HL-60 (cell line): Measurements from ENCODE around the gene CASS4.

Experiments used
- DNase-seq, 2 experiments: peaks; one replicate each; pipeline ENCODE4 v3.0.0-alpha.2; 2010 to 2020; ENCODE audit warnings: low read depth in 1 of 2, low spot score in 1 of 2
- H3K27ac ChIP-seq: fragments of 250-450 bp; sonication (Bioruptor Pico); replicated peaks from 2 replicates; pipeline ENCODE4 v1.5.1; 2020; ENCODE audit warnings: mild to moderate bottlenecking, moderate library complexity
- H3K27me3 ChIP-seq: fragments of 250-450 bp; sonication (Bioruptor Pico); 2 replicates; pipeline ENCODE4 v1.5.1; 2021; ENCODE audit warnings: mild to moderate bottlenecking, moderate library complexity; ENCODE audit not compliant: insufficient read depth, poor library complexity, severe bottlenecking
- H3K4me3 ChIP-seq: replicated peaks from 2 replicates; pipeline ENCODE4 v1.5.1; 2011; ENCODE audit warnings: mild to moderate bottlenecking, control low read depth, low read length; ENCODE audit not compliant: insufficient read depth
- CTCF ChIP-seq: IDR thresholded peaks from one replicate; pipeline ENCODE4 v1.5.1; 2011; ENCODE audit warnings: low read length, control low read depth, inconsistent platforms; ENCODE audit not compliant: insufficient read depth
- GABPA ChIP-seq: IDR thresholded peaks from 2 replicates; pipeline ENCODE4 v1.6.1; 2012; ENCODE audit warnings: low read depth
- POLR2AphosphoS5 ChIP-seq: IDR thresholded peaks from 2 replicates; pipeline ENCODE4 v1.6.1; 2012; ENCODE audit warnings: low read depth
- SPI1 ChIP-seq: IDR thresholded peaks from 2 replicates; pipeline ENCODE4 v1.6.1; 2012; ENCODE audit warnings: low read depth, mild to moderate bottlenecking, borderline replicate concordance
- TF ChIP-seq, protein P1 (sequence below): IDR thresholded peaks from 2 replicates; pipeline ENCODE4 v1.6.1; 2012; ENCODE audit warnings: low read depth; ENCODE audit not compliant: insufficient replicate concordance

Gene CASS4

GRCh38 chr20:56458206-56458821 is 46.3 kb downstream of the CASS4 start:
- H3K27ac ChIP-seq = no peak overlapping the region
- no peak overlapping the region for H3K4me3 ChIP-seq
- TF ChIP-seq CTCF (no peak), SPI1 (no peak), GABPA (no peak), POLR2AphosphoS5 (no peak)
- TF ChIP-seq, protein P1, sequence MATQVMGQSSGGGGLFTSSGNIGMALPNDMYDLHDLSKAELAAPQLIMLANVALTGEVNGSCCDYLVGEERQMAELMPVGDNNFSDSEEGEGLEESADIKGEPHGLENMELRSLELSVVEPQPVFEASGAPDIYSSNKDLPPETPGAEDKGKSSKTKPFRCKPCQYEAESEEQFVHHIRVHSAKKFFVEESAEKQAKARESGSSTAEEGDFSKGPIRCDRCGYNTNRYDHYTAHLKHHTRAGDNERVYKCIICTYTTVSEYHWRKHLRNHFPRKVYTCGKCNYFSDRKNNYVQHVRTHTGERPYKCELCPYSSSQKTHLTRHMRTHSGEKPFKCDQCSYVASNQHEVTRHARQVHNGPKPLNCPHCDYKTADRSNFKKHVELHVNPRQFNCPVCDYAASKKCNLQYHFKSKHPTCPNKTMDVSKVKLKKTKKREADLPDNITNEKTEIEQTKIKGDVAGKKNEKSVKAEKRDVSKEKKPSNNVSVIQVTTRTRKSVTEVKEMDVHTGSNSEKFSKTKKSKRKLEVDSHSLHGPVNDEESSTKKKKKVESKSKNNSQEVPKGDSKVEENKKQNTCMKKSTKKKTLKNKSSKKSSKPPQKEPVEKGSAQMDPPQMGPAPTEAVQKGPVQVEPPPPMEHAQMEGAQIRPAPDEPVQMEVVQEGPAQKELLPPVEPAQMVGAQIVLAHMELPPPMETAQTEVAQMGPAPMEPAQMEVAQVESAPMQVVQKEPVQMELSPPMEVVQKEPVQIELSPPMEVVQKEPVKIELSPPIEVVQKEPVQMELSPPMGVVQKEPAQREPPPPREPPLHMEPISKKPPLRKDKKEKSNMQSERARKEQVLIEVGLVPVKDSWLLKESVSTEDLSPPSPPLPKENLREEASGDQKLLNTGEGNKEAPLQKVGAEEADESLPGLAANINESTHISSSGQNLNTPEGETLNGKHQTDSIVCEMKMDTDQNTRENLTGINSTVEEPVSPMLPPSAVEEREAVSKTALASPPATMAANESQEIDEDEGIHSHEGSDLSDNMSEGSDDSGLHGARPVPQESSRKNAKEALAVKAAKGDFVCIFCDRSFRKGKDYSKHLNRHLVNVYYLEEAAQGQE = no peak
- no peaks in the 10 kb centered on the region for H3K27me3 ChIP-seq
- no peak for DNase-seq

- no peak for DNase-seq
- H3K4me3 ChIP-seq = no peak overlapping the region
- H3K27me3 ChIP-seq = no peaks in the 10 kb centered on the region
- no peak for TF ChIP-seq SPI1
- TF ChIP-seq, protein P1 = no peak
- H3K27ac ChIP-seq = no peak overlapping the region
Measured at GRCh38 chr20:56460459-56460858, 48.4 kb downstream of the CASS4 start.

- no peak for TF ChIP-seq GABPA
- no peak for DNase-seq
Measured at GRCh38 chr20:56461576-56461975, 49.5 kb downstream of the CASS4 start.

GRCh38 chr20:56463428-56463827 is 51.4 kb downstream of the CASS4 start:
- TF ChIP-seq CTCF (no peak), POLR2AphosphoS5 (peak; percentile 24; the same call in 1 of the 2 replicates), SPI1 (peak; percentile 64; the same call in 1 of the 2 replicates)
- H3K27ac ChIP-seq = peak overlapping the region; percentile 33
- no peak overlapping the region for H3K4me3 ChIP-seq
- peak; percentile 45 to 77 for DNase-seq
- H3K27me3 ChIP-seq = no peaks in the 10 kb centered on the region

More at GRCh38 chr20:56461576-56461975, 49.5 kb downstream of the CASS4 start:
- no peak overlapping the region for H3K27ac ChIP-seq
- H3K27me3 ChIP-seq = no peaks in the 10 kb centered on the region
- no peak overlapping the region for H3K4me3 ChIP-seq

GRCh38 chr20:56465997-56466396 is 53.9 kb downstream of the CASS4 start:
- Histone ChIP-seq H3K27ac (peak overlapping the region; percentile 38), H3K4me3 (no peak overlapping the region), H3K27me3 (no peaks in the 10 kb centered on the region)
- TF ChIP-seq GABPA = no peak
- peak; percentile 86 for TF ChIP-seq SPI1
- DNase-seq = peak in 1 of 2 experiments; percentile 66
